Esophagus muscularis mucosa (tissue), 4 donors: ENCODE measurements around the gene CD151. TPM values are rescaled to one million over a fixed set of nuclear protein-coding genes. Genes with fewer than 3 reads are reported as not detected.
A peak's percentile ranks its signal among the peaks of the same experiment; 100 is the strongest.

ENCODE experiments used
- DNase-seq: peaks from one replicate; pipeline ENCODE4 v3.0.0-alpha.2; 2017; ENCODE audit errors: extremely low spot score
- H3K27ac ChIP-seq, 4 donors: fragments of 200-600 bp; sonication (generic); replicated peaks in 1 of 4; 1 replicate in 3 of 4; 2 replicates in 1 of 4; pipeline ENCODE4 v1.5.1; 2016 to 2019; ENCODE audit warnings: mild to moderate bottlenecking in 1 of 4
- H3K27me3 ChIP-seq, 4 donors: fragments of 200-600 bp; sonication (generic); one replicate each; pipeline versions ENCODE4 v1.5.1 to v1.6.0; 2016 to 2019
- H3K36me3 ChIP-seq, 4 donors: fragments of 200-600 bp; sonication (generic); one replicate each; pipeline ENCODE4 v1.5.1; 2016 to 2019
- H3K4me1 ChIP-seq, 4 donors: fragments of 200-600 bp; sonication (generic); one replicate each; pipeline ENCODE4 v1.5.1; 2016 to 2019
- H3K4me3 ChIP-seq, 4 donors: fragments of 200-600 bp; sonication (generic); 1 replicate in 2 of 4; 2 replicates in 2 of 4; pipeline ENCODE4 v1.5.1; 2016 to 2019; ENCODE audit warnings: mild to moderate bottlenecking in 4 of 4, moderate library complexity in 1 of 4
- H3K9me3 ChIP-seq, 4 donors: fragments of 200-600 bp; sonication (generic); 1 replicate in 3 of 4; 2 replicates in 1 of 4; pipeline ENCODE4 v1.5.1; 2016 to 2019
- EP300 ChIP-seq: sonication (generic); formaldehyde crosslinking; IDR thresholded peaks from one replicate; pipeline ENCODE4 v1.6.1; 2017; ENCODE audit warnings: antibody characterized with exemption
- POLR2A ChIP-seq: fragments of 450-650 bp; IDR thresholded peaks from one replicate; pipeline ENCODE4 v1.6.1; 2017; ENCODE audit warnings: antibody characterized with exemption, moderate library complexity, mild to moderate bottlenecking, low read depth
- POLR2AphosphoS5 ChIP-seq, 2 donors: sonication (generic); formaldehyde crosslinking; IDR thresholded peaks; one replicate each; pipeline ENCODE4 v1.6.1; 2017; ENCODE audit warnings: antibody characterized with exemption in 2 of 2
- WGBS: methylation state at CpG from one replicate; pipeline ENCODE4 v1.1.5; 2018; 5-methylcytosine and 5-hydroxymethylcytosine counted together
- intact Hi-C: fragments of 100-400 bp; cut with DNase I; formaldehyde crosslinking; loops from one replicate; pipeline ENCODE4 v1.15.1; 2023
- total RNA-seq, 4 donors: library from RNA; depleted of rRNA; stranded (reverse); fragments of >200 nt; gene quantifications; one replicate each; pipeline versions ENCODE4 v1.1.0 to v1.2.1, GENCODE V29; 2016
- TF ChIP-seq, protein P1 (sequence below), 3 experiments: fragments of 200-600 bp in 2 of 3; fragments of 450-650 bp in 1 of 3; sonication (generic) in 2 of 3; IDR thresholded peaks; one replicate each; pipeline ENCODE4 v1.5.1; 2017 to 2019; ENCODE audit warnings: antibody characterized with exemption in 3 of 3, mild to moderate bottlenecking in 2 of 3, moderate library complexity in 1 of 3

The CD151 gene
- total RNA-seq, 4 donors from 2014 or later: 219 to 730 (median 352) TPM

DNA sequence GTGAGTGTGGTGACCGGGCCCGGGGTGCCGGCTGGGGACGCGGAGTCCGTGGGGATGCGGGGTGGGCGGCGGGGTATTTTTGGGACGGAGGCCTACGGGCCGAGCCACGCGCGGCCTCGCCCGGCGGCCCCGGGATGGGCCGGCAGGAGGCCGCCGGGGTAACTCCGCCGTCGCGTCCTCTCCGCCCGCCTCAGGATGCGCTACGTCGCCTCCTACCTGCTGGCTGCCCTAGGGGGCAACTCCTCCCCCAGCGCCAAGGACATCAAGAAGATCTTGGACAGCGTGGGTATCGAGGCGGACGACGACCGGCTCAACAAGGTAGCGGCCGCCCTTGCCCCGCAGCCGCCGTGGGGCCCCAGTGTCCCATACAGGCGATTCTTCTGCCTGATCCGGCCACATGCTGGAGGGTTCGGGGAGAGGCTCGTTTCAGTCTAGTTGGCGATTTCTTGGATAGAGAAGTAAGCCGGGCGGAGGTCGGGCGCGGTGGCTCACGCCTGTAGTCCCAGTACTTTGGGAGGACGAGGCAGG, 22.6 kb upstream of the CD151 start:
- H3K27me3 ChIP-seq: no peaks in the 10 kb centered on the region
- TF ChIP-seq, protein P1, sequence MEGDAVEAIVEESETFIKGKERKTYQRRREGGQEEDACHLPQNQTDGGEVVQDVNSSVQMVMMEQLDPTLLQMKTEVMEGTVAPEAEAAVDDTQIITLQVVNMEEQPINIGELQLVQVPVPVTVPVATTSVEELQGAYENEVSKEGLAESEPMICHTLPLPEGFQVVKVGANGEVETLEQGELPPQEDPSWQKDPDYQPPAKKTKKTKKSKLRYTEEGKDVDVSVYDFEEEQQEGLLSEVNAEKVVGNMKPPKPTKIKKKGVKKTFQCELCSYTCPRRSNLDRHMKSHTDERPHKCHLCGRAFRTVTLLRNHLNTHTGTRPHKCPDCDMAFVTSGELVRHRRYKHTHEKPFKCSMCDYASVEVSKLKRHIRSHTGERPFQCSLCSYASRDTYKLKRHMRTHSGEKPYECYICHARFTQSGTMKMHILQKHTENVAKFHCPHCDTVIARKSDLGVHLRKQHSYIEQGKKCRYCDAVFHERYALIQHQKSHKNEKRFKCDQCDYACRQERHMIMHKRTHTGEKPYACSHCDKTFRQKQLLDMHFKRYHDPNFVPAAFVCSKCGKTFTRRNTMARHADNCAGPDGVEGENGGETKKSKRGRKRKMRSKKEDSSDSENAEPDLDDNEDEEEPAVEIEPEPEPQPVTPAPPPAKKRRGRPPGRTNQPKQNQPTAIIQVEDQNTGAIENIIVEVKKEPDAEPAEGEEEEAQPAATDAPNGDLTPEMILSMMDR (IDR thresholded peaks at IDR 0.05): peak in 2 of 3 experiments; percentile 7 to 10
- no peak for TF ChIP-seq POLR2AphosphoS5 (IDR thresholded peaks at IDR 0.05)
- H3K4me3 ChIP-seq: peak overlapping the region; percentile 87 to 98 (median 90)
- H3K36me3 ChIP-seq: peaks cover 24 to 41% (median 37%) of the 10 kb centered on the region in 4 donors
- H3K4me1 ChIP-seq: peaks cover 31 to 51% (median 45%) of the 10 kb centered on the region in 4 donors
- peak overlapping the region; percentile 89 to 99 (median 96) for H3K27ac ChIP-seq
- under 1% methylated on average over 23 of the region's 55 CpGs for WGBS
- no peak for DNase-seq
- intact Hi-C loops: no loop called here
- H3K9me3 ChIP-seq: no peaks in the 10 kb centered on the region

DNA sequence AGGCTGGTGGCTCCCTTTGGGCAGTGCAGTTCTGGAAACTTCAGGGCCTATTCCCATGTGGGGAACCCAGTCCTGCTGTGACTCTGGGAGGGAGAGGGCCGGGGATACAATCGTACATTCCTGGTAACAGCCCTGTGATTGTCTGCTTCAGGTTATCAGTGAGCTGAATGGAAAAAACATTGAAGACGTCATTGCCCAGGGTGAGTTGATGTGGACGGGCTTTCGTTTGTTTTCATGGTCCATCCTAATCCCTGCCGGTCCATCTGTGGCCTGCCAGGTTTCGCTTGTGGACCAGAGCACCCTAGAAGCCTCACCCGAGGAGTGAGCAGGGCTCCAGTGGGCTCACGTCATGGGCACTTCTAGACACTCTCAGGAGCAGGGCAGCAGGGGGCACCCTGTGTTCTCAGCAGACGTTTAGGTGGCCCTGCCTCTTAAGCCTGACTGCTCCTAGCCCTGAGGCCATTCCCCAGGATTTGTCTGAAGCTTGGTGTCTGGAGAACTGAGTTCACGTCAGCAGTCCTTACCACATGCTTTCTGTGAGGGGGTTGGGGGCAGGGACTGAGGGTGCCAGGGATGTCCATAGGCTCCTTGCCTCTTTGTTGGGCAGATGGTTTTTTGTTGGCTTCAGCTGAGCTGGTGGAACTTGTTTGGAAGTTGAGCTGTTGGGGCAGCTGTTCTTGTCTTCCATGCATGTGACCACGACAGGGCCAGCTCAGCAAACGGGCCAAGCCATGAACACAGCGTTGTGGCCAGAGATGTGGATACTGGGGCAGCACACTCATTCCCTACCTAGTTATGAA, 21.1 kb upstream of the CD151 start:
- Histone ChIP-seq H3K4me3 (peak overlapping the region in 3 of 4 donors; percentile 87 to 98 (median 92)), H3K9me3 (no peaks in the 10 kb centered on the region), H3K36me3 (peaks cover 24 to 45% (median 40%) of the 10 kb centered on the region in 4 donors), H3K27me3 (no peaks in the 10 kb centered on the region), H3K4me1 (peaks cover 26 to 39% (median 35%) of the 10 kb centered on the region in 4 donors), H3K27ac (peak overlapping the region in 3 of 4 donors; percentile 6 to 99 (median 96))
- DNase-seq: no peak
- TF ChIP-seq, protein P1 (IDR thresholded peaks at IDR 0.05): no peak
- TF ChIP-seq POLR2AphosphoS5 (IDR thresholded peaks at IDR 0.05) (no peak), EP300 (no peak), POLR2A (no peak)
- intact Hi-C loops: no loop called here
- WGBS: 74% methylated on average over 11 of the region's 14 CpGs

DNA sequence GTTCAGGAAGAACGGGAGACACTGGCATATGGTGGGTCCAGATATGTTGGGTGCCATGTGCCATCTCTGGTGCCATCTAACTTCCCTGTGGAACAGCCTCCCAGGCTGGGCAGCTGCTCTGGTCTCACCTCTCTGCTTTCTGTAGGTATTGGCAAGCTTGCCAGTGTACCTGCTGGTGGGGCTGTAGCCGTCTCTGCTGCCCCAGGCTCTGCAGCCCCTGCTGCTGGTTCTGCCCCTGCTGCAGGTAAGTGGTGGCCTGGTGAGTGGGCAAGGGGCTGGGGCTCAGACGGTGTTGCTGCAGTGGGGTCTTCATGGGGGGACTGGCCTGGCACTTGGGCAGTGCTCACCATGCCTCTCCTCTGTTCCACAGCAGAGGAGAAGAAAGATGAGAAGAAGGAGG, 20.4 kb upstream of the CD151 start:
- 78% methylated on average over 2 of the region's 3 CpGs for WGBS
- H3K36me3 ChIP-seq: peaks cover 24 to 45% (median 40%) of the 10 kb centered on the region in 4 donors
- no peak for TF ChIP-seq EP300
- TF ChIP-seq, protein P1 (IDR thresholded peaks at IDR 0.05): no peak
- TF ChIP-seq POLR2A: no peak
- TF ChIP-seq POLR2AphosphoS5 (IDR thresholded peaks at IDR 0.05): no peak
- H3K27ac ChIP-seq: no peak overlapping the region
- no peak for DNase-seq
- no peak overlapping the region for H3K4me3 ChIP-seq
- no peaks in the 10 kb centered on the region for H3K27me3 ChIP-seq
- H3K9me3 ChIP-seq: no peaks in the 10 kb centered on the region
- peaks cover 26 to 39% (median 35%) of the 10 kb centered on the region in 4 donors for H3K4me1 ChIP-seq
- intact Hi-C loops: no loop called here

DNA sequence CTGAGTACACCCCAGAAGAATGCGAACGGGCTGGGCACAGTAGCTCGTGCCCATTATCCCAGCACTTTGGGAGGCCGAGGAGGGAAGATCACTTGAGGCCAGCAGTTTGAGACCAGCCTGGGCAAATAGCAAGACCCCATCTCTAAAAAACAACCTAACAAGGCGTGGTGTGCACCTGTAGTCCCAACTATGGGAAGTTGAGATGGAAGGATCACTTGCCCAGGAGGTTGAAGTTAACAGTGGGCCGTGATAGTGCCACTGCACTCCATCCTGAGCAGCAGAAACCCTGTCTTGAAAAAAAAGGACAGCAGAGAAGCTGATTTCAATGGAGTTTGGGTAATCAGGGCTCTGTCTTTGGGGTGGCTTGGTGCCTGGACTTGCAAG, 19.7 kb upstream of the CD151 start:
- intact Hi-C loops: no loop called here
- Histone ChIP-seq H3K4me3 (no peak overlapping the region), H3K27ac (no peak overlapping the region), H3K4me1 (peaks cover 22 to 34% (median 33%) of the 10 kb centered on the region in 4 donors), H3K36me3 (peaks cover 24 to 45% (median 40%) of the 10 kb centered on the region in 4 donors), H3K27me3 (no peaks in the 10 kb centered on the region), H3K9me3 (no peaks in the 10 kb centered on the region)
- TF ChIP-seq POLR2A (no peak), EP300 (no peak), POLR2AphosphoS5 (IDR thresholded peaks at IDR 0.05) (no peak)
- TF ChIP-seq, protein P1 (IDR thresholded peaks at IDR 0.05): no peak
- DNase-seq: no peak
- 97% methylated on average over 6 of the region's 6 CpGs for WGBS
